Ovary (tissue), 9 donors: ENCODE data around the gene RPL15. TPM values are rescaled to one million over a fixed set of nuclear protein-coding genes. Genes with fewer than 3 reads are reported as not detected.
A peak's percentile ranks its signal among the peaks of the same experiment; 100 is the strongest.

Experiments used
- DNase-seq, 5 donors: peaks; one replicate each; pipeline ENCODE4 v3.0.0-alpha.2; 2019 to 2020
- H3K27ac ChIP-seq, 2 donors: fragments of 200-600 bp; one replicate each; pipeline versions ENCODE4 v1.5.1 to v1.8.0; 2019 to 2022
- H3K27me3 ChIP-seq: fragments of 200-600 bp; one replicate; pipeline ENCODE4 v1.8.0; 2022
- H3K36me3 ChIP-seq: fragments of 200-600 bp; sonication (generic); one replicate; pipeline ENCODE4 v1.5.1; 2019
- H3K4me1 ChIP-seq: one replicate; pipeline ENCODE4 v1.8.1; 2013; ENCODE audit warnings: mild to moderate bottlenecking, moderate library complexity; ENCODE audit not compliant: insufficient read depth
- H3K4me3 ChIP-seq: fragments of 200-600 bp; sonication (generic); one replicate; pipeline ENCODE4 v1.5.1; 2017
- H3K9me3 ChIP-seq, 2 donors: fragments of 200-600 bp in 1 of 2; sonication (generic) in 1 of 2; one replicate each; pipeline versions ENCODE4 v1.5.1 to v1.8.1; 2013 to 2019; ENCODE audit warnings: mild to moderate bottlenecking in 1 of 2, moderate library complexity in 1 of 2
- EP300 ChIP-seq: sonication (generic); formaldehyde crosslinking; IDR thresholded peaks from one replicate; pipeline ENCODE4 v1.6.1; 2017; ENCODE audit warnings: antibody characterized with exemption
- POLR2A ChIP-seq: fragments of 450-650 bp; IDR thresholded peaks from one replicate; pipeline ENCODE4 v1.6.1; 2017; ENCODE audit warnings: antibody characterized with exemption, mild to moderate bottlenecking, moderate library complexity
- WGBS, 3 donors: extraction: QIAGEN DNeasy Blood & Tissue Kit in 1 of 3; methylation state at CpG; one replicate each; pipeline versions ENCODE4 v1.1.5 to v1.1.7; 2013 to 2017; 5-methylcytosine and 5-hydroxymethylcytosine counted together
- intact Hi-C, 4 donors: fragments of 100-400 bp; cut with DNase I; formaldehyde crosslinking; loops; one replicate each; pipeline versions ENCODE4 v1.11.0 to v1.15.1; 2022 to 2023
- polyA plus RNA-seq, 2 donors: library from polyadenylated mRNA; stranded (reverse); fragments of 200-250 nt in 1 of 2; fragments of 350-450 nt in 1 of 2; fragmentation: Illumina TruSeq in 1 of 2; extraction: RNeasy Lipid Tissue Mini Kit (QIAGEN cat#74804) in 1 of 2; gene quantifications; one replicate each; pipeline ENCODE4 v1.2.3, GENCODE V29; 2013 to 2014
- total RNA-seq, 7 donors: library from RNA; depleted of rRNA in 2 of 7; stranded (reverse); fragments of >200 nt in 2 of 7; fragmentation: NEBNext Ultra II Directional in 3 of 7; extraction: Animal tissue kit (Norgen Biotek cat#: 25700) in 3 of 7; gene quantifications; one replicate each; pipeline versions ENCODE4 v1.1.0 to v1.2.4, GENCODE V29; 2016 to 2023
- TF ChIP-seq, protein P1 (sequence below), 3 donors: fragments of 450-650 bp in 2 of 3; fragments of 200-600 bp in 1 of 3; IDR thresholded peaks; one replicate each; pipeline versions ENCODE4 v1.5.1 to v1.8.0; 2016 to 2022; ENCODE audit warnings: antibody characterized with exemption in 3 of 3, mild to moderate bottlenecking in 1 of 3
- donor health status: DM: no; HTN: no; CAD: no; lungs with moderate emphysema.
- donor health status: DM: no; HTN: no; CAD: no.
- donor health status: Bipolar disorder and iron deficiency.
- donor health status: DM: yes; HTN: yes; CAD: no.
- donor health status: DM: no; HTN: no; CAD: no.
- donor health status: DM: yes; HTN: yes; CAD: no.

The RPL15 gene
- total and polyA plus RNA-seq, 9 donors, result 3,013 to 6,966 (median 4,015) TPM

DNA sequence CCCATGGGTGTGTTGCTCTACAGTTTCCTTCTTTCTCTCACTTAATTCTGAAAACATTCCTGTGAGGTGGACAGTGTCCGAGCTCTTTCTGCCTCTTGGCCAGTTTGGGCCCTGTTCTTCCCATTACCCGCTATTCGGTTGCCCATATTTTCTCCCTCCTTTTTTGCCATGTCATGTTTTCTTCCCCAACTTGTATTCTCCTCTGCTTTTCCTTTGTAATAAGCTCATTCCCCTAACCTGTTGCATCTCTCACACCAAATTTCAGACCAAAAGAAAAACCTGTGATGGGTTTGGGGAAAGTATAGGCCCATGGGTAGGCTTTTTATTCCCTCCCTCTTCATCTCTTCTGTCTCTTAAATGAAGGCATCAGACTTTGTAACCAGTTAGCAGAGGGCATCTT is 30.6 kb upstream of the RPL15 start:
- H3K27ac ChIP-seq, result no peak overlapping the region
- H3K36me3 ChIP-seq, result no peaks in the 10 kb centered on the region
- WGBS, 3 donors, result 91 to 93% (median 93%) methylated on average over 3 of the region's 3 CpGs
- no peak for DNase-seq
- no peak overlapping the region for H3K4me3 ChIP-seq
- intact Hi-C loops, result no loop called here
- H3K4me1 ChIP-seq, result no peaks in the 10 kb centered on the region
- TF ChIP-seq POLR2A, result no peak
- TF ChIP-seq, protein P1, sequence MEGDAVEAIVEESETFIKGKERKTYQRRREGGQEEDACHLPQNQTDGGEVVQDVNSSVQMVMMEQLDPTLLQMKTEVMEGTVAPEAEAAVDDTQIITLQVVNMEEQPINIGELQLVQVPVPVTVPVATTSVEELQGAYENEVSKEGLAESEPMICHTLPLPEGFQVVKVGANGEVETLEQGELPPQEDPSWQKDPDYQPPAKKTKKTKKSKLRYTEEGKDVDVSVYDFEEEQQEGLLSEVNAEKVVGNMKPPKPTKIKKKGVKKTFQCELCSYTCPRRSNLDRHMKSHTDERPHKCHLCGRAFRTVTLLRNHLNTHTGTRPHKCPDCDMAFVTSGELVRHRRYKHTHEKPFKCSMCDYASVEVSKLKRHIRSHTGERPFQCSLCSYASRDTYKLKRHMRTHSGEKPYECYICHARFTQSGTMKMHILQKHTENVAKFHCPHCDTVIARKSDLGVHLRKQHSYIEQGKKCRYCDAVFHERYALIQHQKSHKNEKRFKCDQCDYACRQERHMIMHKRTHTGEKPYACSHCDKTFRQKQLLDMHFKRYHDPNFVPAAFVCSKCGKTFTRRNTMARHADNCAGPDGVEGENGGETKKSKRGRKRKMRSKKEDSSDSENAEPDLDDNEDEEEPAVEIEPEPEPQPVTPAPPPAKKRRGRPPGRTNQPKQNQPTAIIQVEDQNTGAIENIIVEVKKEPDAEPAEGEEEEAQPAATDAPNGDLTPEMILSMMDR (IDR thresholded peaks at IDR 0.05), result no peak
- no peak for TF ChIP-seq EP300
- no peaks in the 10 kb centered on the region for H3K9me3 ChIP-seq
- no peaks in the 10 kb centered on the region for H3K27me3 ChIP-seq

DNA sequence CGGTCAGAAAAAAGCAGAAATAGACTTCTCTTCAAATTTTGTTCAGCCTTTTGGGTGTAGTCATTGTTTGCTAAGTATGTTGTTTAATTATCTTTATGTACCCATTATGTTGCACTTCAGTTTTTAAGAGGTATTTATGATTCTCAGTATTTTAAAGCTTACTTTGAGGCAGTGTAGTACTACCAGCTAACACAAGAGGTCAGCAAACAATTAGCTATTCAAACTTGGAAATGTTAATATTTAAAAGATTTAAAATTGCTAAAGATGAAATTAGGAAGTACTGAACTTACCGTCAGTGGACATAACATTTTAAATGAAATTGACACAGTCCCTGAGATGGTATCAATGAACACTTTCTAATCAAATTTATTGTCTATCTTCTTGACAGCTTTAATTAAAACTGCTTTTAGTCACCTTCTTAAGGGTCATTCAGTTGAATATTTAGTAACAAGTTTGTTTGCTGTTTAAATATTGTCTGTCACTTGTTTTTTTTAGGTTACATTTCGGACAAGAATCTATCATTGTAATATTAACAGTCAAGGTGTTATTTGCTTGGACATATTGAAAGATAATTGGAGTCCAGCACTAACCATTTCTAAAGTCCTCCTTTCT is 28.2 kb upstream of the RPL15 start:
- no peak for DNase-seq
- no peak overlapping the region for H3K27ac ChIP-seq
- WGBS, 3 donors, result 60 to 65% (median 61%) methylated on average over 3 of the region's 3 CpGs

DNA sequence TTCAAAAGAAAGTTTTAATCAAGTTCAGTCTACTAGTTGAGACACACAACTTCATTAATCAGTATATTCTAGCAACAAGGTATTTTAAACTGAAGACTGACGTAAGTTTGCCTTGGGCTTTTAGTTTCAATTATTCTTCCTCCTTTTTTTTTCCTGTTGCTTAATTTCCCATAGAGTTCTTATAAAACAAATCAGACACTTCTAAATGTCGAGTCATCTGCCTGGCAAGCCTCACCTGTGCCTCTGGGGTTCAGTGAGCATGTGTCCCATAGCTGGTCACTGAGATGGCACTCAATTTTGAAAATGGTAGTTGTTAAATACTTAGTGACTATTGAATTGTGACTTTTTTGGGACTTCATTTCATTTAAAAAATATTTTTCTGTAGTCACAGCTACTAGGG is 27.5 kb upstream of the RPL15 start:
- Histone ChIP-seq H3K4me1 (no peaks in the 10 kb centered on the region), H3K27me3 (no peaks in the 10 kb centered on the region), H3K4me3 (no peak overlapping the region), H3K9me3 (no peaks in the 10 kb centered on the region), H3K27ac (no peak overlapping the region), H3K36me3 (no peaks in the 10 kb centered on the region)
- 86 to 90% (median 88%) methylated on average over 2 of the region's 2 CpGs for WGBS, 3 donors
- DNase-seq, result no peak
- TF ChIP-seq, protein P1 (IDR thresholded peaks at IDR 0.05), result no peak
- no peak for TF ChIP-seq POLR2A
- TF ChIP-seq EP300, result no peak
- intact Hi-C loops, result no loop called here

More for the DNA sequence above, 28.2 kb upstream of the RPL15 start:
- H3K4me3 ChIP-seq, result no peak overlapping the region
- no peaks in the 10 kb centered on the region for H3K9me3 ChIP-seq
- no peaks in the 10 kb centered on the region for H3K36me3 ChIP-seq
- no peaks in the 10 kb centered on the region for H3K27me3 ChIP-seq
- H3K4me1 ChIP-seq, result no peaks in the 10 kb centered on the region
- no peak for TF ChIP-seq POLR2A
- TF ChIP-seq, protein P1 (IDR thresholded peaks at IDR 0.05), result peak; percentile 25 to 65 (median 63)
- intact Hi-C loops, result no loop called here

DNA sequence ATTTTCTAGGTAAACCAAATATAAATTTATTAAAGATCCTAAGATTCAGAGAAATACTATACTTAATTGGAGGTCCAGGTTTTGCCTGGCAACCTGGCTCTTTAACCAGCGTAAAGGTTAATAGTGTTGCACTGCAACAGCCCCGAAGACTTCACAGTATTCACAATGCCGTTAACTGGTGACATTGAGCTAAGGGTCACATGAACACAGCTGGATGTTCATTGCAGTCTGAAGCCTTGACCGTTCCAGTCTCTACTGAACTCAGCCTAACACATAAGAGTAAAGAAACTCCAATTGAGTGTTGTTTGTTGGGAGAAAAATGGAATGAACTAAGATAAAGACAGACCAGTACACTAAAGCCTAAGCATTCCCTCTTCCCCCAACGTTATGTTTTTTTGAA is 27.0 kb upstream of the RPL15 start:
- intact Hi-C loops, result loop anchor here in 1 of 4 donors (10.0 kb wide), 1 partner anchor 345 kb away; no protein-coding TSS in a partner anchor
- no peak overlapping the region for H3K27ac ChIP-seq

More for the DNA sequence above, 27.0 kb upstream of the RPL15 start:
- no peaks in the 10 kb centered on the region for H3K4me1 ChIP-seq
- TF ChIP-seq, protein P1 (IDR thresholded peaks at IDR 0.05), result no peak
- TF ChIP-seq EP300 (no peak), POLR2A (no peak)
- WGBS, 3 donors, result 45 to 70% (median 51%) methylated on average over 5 of the region's 5 CpGs
- H3K4me3 ChIP-seq, result no peak overlapping the region
- H3K27me3 ChIP-seq, result no peaks in the 10 kb centered on the region
- H3K9me3 ChIP-seq, result no peaks in the 10 kb centered on the region
- H3K36me3 ChIP-seq, result no peaks in the 10 kb centered on the region
- no peak for DNase-seq
